GM21717 (cell line): ENCODE measurements around the gene DUSP11.
"Not testable (repeated sequence)": the region's sequence is repeated elsewhere in the genome, so short reads cannot be mapped to it uniquely, and the experiment has no call there.

Source experiments
- ATAC-seq: cut with Tn5 transposase; IDR thresholded peaks from one replicate; pipeline ENCODE4 v1.9.1; 2021; ENCODE audit warnings: mild to moderate bottlenecking, moderate library complexity; ENCODE audit not compliant: unreplicated experiment

The DUSP11 gene

DNA sequence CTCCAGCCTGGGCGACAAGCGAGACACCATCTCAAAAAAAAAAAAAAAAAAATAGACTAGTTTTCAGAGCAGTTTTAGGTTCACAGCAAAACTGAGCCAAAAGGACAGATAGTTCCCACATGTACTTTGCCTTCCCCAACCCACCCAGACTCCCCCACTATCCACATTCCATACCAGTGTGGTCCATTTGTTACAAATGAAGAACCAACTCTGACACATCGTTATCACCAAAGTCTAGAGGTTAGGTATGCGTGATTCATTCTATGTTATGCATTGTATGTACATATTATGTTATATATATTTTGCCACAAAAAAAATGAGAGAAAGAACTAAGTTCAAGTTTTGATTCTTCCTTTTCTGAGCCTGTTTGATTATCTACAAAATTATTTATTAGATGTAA is 3.5 kb downstream of the DUSP11 start:
- no peak for ATAC-seq

DNA sequence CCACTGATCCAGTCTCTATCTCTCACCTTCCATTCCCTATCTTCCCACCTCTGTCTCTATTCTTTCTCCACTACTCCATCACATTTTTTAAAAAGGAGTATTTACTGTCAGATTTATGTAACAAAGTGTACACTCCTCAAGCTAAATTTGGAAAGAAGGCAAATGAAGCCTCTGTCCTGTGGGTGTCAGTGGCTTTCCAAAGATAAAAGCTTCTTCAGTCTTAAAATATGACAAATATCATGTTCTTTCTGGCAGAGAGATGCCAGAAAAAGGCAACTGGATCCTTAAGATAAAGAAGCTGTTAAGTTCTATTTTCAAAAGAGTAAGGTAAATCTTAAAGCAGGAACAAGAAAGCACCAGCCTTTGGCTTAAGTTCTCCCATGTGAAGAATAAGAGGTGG is 7.1 kb downstream of the DUSP11 start:
- ATAC-seq = no peak

DNA sequence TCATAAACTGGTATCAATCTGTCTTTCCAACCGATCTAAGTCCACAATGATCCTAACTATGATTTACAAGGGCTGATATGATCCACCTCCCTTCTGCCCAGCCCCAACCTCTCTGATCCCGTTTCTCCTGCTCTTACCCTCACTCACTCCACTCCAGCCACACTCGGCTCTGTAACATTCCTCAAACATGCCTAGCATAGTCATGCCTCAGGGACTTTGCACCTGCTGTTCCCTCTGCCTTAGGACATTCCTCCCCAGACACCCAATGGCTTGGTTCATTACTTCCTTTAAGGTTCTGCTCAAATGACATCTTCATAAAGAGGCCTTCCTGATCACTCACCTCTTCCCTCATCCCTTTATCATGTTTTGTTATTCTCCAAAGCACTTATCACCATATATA is 9.2 kb downstream of the DUSP11 start:
- ATAC-seq = no peak

DNA sequence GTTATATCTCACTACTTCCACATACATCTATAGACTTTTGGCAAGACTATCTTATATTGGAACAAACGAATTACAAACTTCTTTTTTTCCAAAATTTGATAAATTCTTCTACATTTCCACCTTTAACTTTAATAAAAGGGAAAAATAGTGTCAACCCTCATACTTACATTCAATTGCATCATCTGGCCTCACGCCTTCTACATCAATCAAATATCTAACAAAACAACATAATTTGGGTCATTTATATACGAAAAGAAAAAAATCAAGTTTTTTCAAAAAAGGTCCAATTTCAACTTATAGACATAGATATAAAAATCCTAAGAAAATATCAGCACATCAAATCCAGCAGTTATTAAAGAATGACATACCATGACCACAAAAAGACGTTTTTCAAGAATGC is 12.9 kb downstream of the DUSP11 start:
- no peak for ATAC-seq

DNA sequence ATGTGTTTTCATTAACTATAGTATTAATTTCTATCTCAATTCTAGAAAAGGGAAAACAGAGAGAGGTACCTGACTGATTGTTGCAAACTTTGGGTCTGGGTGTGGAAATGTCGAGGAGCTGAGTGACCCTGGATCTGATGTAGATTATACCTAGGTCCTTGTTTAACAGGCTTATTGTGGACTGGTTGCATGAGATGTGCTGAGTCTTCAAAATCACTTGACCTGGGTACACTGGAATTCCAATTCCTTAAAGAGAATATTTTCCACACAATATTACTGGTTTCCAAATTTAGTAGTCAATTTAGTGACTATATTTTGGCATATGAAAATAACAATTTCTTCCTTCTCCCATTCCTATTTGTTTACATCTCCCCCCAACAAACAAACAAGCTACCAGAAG is 13.6 kb downstream of the DUSP11 start:
- ATAC-seq = no peak

DNA sequence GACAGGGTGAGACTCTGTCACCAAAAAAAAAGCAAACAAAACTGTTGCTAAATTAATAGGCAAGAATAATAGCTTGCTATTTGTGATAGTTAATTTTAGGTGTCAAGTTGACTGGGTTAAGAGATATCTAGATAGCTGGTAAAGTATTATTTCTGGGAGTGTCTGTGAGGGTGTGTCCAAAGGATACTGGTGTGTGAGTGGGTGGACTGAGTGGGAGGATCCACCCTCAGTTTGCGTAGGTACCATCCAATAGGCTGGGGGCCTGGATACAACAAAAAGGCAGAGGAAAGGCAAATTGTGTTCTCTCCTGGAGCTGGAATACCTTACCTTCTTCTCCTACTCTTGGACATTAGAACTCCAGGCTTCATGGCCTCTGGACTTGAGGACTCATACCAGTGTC is 15.0 kb downstream of the DUSP11 start:
- ATAC-seq = no peak

DNA sequence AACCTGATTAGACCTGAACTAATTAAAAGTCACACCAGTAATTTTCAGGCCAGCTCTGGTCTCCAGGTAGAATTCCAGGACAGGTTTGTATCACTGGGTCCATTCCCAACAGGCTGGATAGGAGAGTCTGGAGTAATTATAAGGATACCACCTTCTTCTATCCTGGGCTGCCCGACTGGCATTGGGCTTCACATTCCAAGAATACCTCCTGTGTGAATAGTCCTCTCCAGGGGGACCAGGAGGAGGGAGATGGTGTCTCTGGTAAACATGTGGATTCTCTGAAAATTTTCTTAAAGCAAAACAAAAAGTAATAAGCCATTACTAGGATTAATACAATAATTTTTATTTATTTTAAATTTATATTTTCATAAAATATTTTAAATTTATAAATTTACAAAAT is 17.3 kb downstream of the DUSP11 start:
- ATAC-seq = no peak

DNA sequence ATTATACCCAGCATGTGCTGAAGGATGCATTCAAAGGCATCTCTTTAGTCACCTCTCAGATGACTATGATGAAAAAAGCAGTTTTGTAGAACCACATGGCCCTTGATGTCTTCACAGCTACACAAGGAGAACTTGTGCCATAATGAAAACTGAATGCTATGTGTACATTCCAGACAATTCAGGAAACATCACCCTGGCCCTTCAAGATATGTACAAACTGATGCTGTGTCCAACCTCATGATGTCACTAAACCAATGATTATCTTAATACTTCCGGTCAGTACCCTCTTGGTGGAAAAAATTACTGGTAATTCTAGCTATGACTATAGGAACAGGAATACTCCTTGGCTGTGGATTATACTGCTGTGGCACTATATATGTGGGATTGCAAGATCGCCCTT is 20.0 kb downstream of the DUSP11 start:
- no peak for ATAC-seq

DNA sequence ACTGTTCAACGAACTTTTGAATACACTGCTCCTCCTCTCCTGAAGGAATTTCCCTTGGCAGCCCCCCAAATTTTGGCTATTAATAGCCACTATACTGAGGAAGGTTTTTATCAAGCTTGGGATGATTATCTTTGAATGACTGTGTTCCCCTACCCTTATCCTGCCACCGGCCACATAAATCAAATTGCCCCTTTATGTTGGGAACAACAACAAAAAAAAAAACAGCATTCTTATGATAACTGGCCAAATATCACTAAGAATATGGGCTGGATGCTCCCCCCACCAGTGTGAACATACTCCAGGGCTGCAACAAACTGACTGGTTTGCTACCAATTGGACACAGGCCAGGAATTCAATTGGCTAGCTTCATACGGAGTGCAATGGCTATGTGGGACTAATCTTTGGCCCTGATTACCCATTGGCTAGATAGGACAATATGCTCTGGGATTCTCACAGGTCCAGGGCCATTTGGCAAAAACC is 20.6 kb downstream of the DUSP11 start:
- no peak for ATAC-seq

DNA sequence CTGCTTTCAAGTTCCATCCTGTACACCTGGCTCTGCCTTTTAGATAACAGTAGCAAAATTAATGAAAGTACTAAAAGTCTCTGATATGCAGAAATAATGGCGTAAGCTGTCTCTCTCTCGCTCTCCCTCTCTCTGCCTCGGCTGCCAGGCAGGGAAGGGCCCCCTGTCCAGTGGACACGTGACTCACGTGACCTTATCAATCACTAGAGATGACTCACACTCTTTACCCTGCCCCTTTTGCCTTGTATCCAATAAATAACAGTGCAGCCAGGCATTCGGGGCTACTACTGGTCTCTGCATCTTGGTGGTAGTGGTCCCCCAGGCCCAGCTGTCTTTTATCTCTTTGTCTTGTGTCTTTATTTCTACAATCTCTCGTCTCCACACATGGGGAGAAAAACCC is 25.6 kb downstream of the DUSP11 start:
- not testable (repeated sequence) for ATAC-seq

DNA sequence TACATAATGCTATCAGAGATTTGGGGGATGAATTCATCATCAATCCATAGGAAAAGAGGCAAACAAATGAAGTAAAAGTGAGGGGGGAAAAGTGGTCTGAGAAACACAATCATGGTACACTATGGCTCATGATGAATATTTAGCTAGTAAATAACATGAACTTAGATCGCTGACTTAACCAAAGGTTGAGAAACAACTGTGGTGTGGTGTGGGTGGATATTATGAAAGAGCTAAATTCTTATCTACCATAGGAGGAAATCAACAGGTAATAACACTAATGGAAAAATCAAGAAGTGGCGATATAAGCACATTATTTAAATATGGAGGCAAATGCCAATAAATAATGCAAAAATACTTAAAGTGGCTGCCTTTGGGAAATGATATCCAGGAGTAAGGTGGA is 30.6 kb downstream of the DUSP11 start:
- ATAC-seq = no peak

DNA sequence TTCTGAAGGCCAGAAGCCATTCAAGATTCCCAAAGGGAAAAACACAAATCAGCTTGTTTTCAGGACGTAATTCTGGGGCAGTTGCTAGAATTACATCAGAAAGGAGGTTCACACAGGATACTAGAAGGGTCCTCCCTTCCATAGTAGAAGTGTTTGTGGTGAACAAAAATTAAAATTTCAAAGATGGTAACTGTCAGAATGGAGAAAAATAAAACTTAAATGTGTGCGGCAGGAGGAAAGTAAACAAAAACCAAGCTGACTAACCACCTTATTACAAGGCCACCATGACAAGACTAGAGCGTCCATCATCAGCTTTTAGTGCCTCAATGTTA is 33.1 kb downstream of the DUSP11 start:
- ATAC-seq = no peak

DNA sequence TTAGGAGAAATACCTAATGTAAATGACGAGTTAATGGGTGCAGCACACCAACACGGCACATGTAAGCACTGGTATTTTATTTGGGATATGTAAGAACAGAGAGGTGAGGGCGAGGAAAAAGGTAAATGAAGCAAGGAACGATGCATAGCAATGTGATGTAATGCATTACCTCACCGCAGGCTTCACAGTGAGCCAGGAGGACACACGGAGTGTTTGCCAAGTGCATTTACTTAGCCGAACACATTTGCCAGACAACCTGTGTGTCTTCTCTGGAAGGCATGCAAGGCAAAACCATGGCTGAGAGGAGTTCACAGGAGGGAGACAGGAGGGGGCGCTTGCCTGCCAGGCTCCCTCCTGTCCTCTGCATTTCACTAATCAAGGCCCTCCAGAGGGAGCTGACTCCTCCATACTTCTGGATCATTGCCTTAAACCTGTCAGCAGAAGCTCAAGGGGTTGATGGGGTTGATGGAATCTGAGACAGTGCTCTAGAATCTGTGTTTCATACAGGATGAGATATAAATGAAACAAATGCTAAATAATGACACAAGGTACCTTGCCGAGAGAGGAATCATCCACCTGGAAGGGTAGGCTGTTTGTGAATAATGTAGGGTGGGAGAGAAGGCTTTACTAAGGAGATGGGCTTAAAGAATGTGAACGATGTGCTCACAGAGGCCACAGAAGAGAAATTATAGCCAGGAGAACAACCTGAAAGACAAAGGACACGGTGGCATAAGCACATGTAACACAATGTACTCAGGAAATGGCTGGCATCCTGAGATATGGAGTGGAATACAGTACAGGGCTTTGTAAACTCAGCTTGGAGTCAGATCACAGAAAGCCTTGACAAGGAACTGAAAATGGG is 33.7 kb downstream of the DUSP11 start:
- no peak for ATAC-seq

DNA sequence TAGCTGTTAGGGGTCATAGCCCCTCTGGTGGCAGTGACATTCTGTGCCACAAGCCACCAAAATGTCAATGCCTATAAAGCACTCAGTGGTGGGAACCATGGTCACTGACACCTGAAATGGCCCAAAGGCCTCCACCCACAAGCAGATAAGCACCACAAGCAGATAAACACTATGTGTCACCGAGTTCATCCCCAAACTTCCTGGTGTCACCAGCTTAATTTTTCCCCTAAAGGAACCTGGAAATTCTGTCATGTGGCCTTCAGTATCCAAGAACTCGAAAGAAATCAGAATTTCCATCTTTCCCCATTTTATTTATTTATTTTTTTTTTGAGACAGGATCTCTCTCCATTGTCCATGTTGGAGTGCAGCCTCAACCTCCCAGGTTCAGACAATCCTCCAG is 39.1 kb downstream of the DUSP11 start:
- no peak for ATAC-seq

DNA sequence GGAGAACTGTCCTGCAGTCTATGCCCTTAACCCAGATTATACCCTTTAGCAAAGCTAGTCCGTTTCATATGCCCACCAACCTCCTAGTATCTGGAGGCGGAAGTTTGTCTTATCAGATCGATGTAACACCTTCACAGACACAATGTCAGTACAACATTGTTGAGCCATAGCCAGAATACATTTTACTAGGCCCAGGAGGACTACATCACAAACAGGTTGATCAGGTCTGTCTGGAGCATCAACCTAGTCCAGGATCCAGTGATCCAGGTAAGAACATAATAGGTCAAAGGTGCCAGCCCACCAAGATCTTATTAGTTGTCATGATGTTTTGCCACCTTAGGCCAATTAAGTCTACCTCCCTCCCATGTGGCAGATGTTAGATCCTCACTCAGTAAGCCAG is 40.8 kb downstream of the DUSP11 start:
- no peak for ATAC-seq

DNA sequence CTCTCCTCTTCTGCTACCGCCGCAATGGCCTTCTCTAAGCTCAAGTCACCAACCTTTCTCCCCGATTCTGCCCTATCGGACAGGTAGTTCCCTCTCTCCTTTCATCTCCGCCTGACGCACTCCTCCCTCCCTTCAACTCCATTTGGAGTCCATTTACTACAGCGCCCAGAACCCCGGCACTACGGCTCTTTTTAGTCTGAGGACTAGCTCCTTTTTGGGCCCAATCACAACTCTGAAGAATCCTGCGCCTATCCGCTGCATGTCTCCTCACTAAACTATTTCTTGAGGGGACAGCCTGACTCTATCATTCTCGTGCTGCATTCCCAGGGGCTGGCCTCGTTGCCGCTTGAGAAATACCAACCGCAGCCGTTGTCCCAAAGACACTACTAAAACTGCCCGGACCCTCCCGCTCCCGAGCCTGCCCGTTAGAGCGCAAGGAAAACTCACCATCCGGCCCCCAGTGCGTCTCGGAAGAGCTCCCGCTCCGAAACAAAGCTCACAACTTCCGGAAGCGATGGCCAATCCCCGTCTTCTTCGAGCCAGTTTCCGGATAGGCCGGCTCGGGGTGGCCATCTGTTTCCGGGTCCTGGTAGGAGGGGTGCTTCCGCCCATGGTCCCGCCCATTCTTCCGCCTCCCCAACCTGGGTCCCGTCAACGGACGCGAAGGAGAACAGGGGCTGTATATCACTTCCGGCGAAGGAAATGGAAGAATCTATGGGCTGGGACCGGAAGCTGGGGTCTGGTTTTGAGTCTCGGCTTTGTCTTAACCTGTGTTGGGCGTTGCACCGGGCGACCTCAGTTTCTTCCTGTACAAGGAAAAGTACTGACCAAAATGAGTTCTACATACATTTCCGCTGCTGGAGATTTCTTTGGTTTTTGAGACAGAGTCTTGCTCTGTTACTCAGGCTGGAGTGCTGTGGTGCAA is 42.8 kb downstream of the DUSP11 start, which contains the start of gene TPRKB:
TSS of gene TPRKB (minus strand) at position 491 of the 925 bp plus-strand sequence. CDS start 2,776 bp downstream, outside the sequence.
- peak; percentile 93 for ATAC-seq

DNA sequence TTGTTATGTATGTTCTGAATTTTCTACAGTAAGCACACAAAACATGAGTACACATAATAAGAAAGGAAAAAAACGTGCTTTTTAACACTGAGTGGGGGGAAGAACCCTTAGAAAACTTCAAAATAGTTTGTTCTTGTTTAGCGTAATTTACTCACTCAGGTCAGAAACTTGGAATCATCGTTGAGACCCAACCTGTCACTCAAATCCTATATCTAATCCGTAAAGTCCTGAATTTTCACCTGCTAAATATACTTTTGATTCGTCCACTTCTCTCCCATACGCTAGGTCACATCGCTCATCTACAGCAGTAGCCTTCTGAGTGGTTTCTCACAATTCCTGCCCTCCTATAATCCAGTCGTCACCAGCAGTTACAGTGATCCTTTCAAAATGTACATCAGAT is 43.5 kb downstream of the DUSP11 start:
- no peak for ATAC-seq

DNA sequence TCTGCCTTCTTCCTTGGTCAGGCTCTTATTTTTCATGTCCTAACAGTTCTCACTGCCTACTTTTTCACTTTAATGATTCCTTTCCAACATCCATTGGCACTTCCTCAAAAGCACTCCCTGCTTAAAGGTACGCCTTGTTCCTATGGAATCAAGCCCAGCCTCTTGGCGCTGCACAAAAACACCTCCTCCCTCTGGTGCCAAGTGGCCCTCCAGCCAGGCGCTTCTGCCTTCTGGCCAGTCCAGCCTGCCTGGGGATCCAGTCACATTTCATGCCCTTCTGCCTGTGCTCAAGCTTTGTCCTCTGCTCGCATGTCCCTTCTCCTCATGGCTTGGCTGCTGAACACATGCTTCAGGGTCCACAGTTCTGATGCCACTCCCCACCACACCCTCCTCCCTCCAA is 49.1 kb downstream of the DUSP11 start:
- no peak for ATAC-seq

DNA sequence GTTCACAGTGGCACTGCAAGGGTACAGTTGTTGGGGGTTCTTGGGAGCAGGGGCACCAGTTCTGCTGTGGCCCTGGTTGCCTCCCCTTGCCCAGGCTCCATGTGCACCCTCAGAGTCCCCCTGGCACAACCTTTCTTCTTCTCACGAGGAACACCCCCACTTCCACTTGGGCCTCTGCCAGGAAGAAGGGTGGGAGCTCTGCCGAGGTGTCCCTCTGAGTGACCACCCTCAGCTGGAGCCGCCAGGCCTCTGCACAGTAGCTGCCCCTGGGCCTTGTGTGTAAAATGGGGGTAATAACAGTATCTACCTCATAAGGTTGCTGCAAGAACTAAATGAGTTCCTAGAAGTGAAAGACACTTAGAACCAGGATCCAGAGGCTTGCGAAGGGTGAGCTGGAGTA is 51.2 kb downstream of the DUSP11 start:
- ATAC-seq = no peak

DNA sequence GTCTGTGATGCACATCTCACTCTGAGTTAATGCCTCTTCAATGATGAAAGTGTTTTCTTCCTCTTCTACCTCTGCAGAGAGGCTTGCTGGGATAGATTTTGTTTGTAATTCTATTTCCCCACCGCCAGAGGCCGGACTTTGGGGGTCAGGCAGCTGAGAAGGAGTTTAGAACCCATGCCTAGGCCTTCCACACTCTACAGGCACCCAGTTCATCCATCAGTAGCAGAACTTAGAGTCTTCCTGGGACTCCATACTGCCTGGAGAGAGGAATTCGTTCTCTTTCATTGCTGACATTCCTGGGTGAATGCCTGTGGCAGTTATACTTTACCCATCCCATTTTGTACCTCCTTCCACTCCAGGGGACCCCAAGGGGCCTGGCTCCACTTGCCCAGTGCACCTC is 51.9 kb downstream of the DUSP11 start:
- ATAC-seq = no peak

DNA sequence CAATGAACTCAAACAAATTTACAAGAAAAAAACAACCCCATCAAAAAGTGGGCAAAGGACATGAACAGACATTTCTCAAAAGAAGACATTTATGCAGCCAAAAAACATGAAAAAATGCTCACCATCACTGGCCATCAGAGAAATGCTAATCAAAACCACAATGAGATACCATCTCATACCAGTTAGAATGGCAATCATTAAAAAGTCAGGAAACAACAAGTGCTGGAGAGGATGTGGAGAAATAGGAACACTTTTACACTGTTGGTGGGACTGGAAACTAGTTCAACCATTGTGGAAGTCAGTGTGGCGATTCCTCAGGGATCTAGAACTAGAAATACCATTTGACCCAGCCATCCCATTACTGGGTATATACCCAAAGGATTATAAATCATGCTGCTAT is 53.2 kb downstream of the DUSP11 start:
- ATAC-seq = not testable (repeated sequence)
